ENCODE results near the gene ITPR3. TPM values are rescaled to one million over a fixed set of nuclear protein-coding genes. Genes with fewer than 3 reads are reported as not detected.
A peak's percentile ranks its signal among the peaks of the same experiment; 100 is the strongest.

The ITPR3 gene
- total RNA-seq, 1 donor from 2014 or later, result 17.7 TPM

- peaks cover 15% of the 10 kb centered on the region for H3K4me1 ChIP-seq (ENCODE audit: insufficient read depth, low read length)
- H3K9ac ChIP-seq (ENCODE audit: low read length), result no peak overlapping the region
- H3K36me3 ChIP-seq (ENCODE audit: insufficient read depth, low read length), result no peaks in the 10 kb centered on the region
- no peak overlapping the region for H2AFZ ChIP-seq (ENCODE audit: low read depth, low read length)
- Mint-ChIP-seq H3K9me3 (ENCODE audit: unreplicated experiment) (no peaks in the 10 kb centered on the region), H3K4me3 (ENCODE audit: unreplicated experiment) (no peak overlapping the region), H3K27ac (ENCODE audit: unreplicated experiment) (no peak overlapping the region), H3K4me1 (ENCODE audit: low read depth, unreplicated experiment) (peaks cover 14% of the 10 kb centered on the region), H3K36me3 (ENCODE audit: low read depth, unreplicated experiment) (no peaks in the 10 kb centered on the region), H3K27me3 (ENCODE audit: low read depth, unreplicated experiment) (no peaks in the 10 kb centered on the region)
- no peak for DNase-seq (ENCODE audit: low read depth)
- H3K79me2 ChIP-seq (ENCODE audit: insufficient read depth, low read length), result no peaks in the 10 kb centered on the region
- H3K4me2 ChIP-seq (ENCODE audit: low read length), result no peak overlapping the region
- H3K9me3 ChIP-seq (ENCODE audit: insufficient read depth, low read depth, low read length), result no peaks in the 10 kb centered on the region
- FAIRE-seq, result no peak
- no peak overlapping the region for H3K4me3 ChIP-seq (ENCODE audit: insufficient read depth, low read depth, low read length)
- TF ChIP-seq EZH2 (IDR thresholded peaks at IDR 0.05; ENCODE audit: insufficient read depth, low read length) (no peak), CTCF (IDR thresholded peaks at IDR 0.05; ENCODE audit: insufficient read depth, low read depth, low read length) (no peak)
- H4K20me1 ChIP-seq (ENCODE audit: insufficient read depth, low read length), result no peaks in the 10 kb centered on the region
- no peaks in the 10 kb centered on the region for H3K27me3 ChIP-seq (ENCODE audit: insufficient read depth, low read length)
- H3K27ac ChIP-seq (ENCODE audit: low read depth, low read length), result no peak overlapping the region
Measured at GRCh38 chr6:33616913-33617312, 4.2 kb upstream of the ITPR3 start.

DNA sequence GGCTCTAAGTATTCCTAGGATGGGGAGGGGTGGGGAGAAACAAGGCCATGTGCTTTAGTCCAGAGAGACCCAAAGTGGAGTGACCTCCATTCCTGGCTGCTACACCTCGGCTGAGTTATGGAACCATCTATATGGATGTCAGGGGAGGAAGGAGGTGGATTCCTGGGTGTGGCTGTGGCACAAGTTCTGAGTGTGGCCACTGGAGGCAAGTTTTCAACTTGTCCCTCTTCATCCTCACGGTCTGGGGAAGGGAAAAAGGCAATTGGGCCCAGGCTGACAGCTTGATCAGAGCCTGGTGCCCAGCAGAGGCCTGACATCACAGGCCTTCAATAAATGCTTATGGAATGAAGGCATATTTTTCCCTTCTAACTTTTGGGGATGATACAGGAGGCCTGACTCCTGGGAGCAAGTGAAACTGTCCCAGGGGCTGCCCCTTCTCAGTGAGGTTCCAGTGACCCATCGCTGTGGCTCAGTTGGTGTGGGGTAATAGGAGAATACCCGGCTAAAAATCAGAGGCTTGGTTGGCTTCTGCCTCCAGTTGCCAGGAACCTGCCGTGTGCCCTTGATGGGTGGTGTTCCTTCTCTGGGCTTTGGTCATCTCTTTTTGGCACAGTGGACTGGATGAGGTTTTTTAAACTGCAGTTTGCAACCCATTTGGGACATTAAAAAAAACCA, 1.8 kb upstream of the ITPR3 start:
- Histone ChIP-seq H3K4me2 (ENCODE audit: low read length) (no peak overlapping the region), H3K79me2 (ENCODE audit: insufficient read depth, low read length) (no peaks in the 10 kb centered on the region), H4K20me1 (ENCODE audit: insufficient read depth, low read length) (no peaks in the 10 kb centered on the region), H3K4me1 (ENCODE audit: insufficient read depth, low read length) (peaks cover 3% of the 10 kb centered on the region), H2AFZ (ENCODE audit: low read depth, low read length) (no peak overlapping the region), H3K9ac (ENCODE audit: low read length) (no peak overlapping the region), H3K27ac (ENCODE audit: low read depth, low read length) (no peak overlapping the region), H3K36me3 (ENCODE audit: insufficient read depth, low read length) (no peaks in the 10 kb centered on the region), H3K4me3 (ENCODE audit: insufficient read depth, low read depth, low read length) (no peak overlapping the region), H3K27me3 (ENCODE audit: insufficient read depth, low read length) (no peaks in the 10 kb centered on the region), H3K9me3 (ENCODE audit: insufficient read depth, low read depth, low read length) (no peaks in the 10 kb centered on the region)
- Mint-ChIP-seq H3K36me3 (ENCODE audit: low read depth, unreplicated experiment) (peaks cover 6% of the 10 kb centered on the region), H3K4me3 (ENCODE audit: unreplicated experiment) (peak overlapping the region; percentile 88), H3K27me3 (ENCODE audit: low read depth, unreplicated experiment) (peaks cover 5% of the 10 kb centered on the region), H3K9me3 (ENCODE audit: unreplicated experiment) (peaks cover 3% of the 10 kb centered on the region), H3K4me1 (ENCODE audit: low read depth, unreplicated experiment) (peaks cover 6% of the 10 kb centered on the region), H3K27ac (ENCODE audit: unreplicated experiment) (no peak overlapping the region)
- no peak for DNase-seq (ENCODE audit: low read depth)
- no peak for FAIRE-seq
- TF ChIP-seq CTCF (IDR thresholded peaks at IDR 0.05; ENCODE audit: insufficient read depth, low read depth, low read length) (peak; percentile 11), EZH2 (IDR thresholded peaks at IDR 0.05; ENCODE audit: insufficient read depth, low read length) (no peak)

GRCh38 chr6:33620158-33620855, 815 bp upstream of the ITPR3 start:
- peaks cover 3% of the 10 kb centered on the region for H3K4me1 ChIP-seq (ENCODE audit: insufficient read depth, low read length)
- peak overlapping the region; percentile 68 for H3K4me3 ChIP-seq (ENCODE audit: insufficient read depth, low read depth, low read length)
- peaks cover 5% of the 10 kb centered on the region for H3K27me3 Mint-ChIP-seq (ENCODE audit: low read depth, unreplicated experiment)
- no peaks in the 10 kb centered on the region for H3K79me2 ChIP-seq (ENCODE audit: insufficient read depth, low read length)
- H3K27ac Mint-ChIP-seq (ENCODE audit: unreplicated experiment), result peak overlapping the region; percentile 91
- H3K4me3 Mint-ChIP-seq (ENCODE audit: unreplicated experiment), result peak overlapping the region; percentile 88
- FAIRE-seq (no peak), DNase-seq (ENCODE audit: low read depth) (no peak)
- H3K27ac ChIP-seq (ENCODE audit: low read depth, low read length), result no peak overlapping the region
- TF ChIP-seq CTCF (IDR thresholded peaks at IDR 0.05; ENCODE audit: insufficient read depth, low read depth, low read length) (no peak), EZH2 (IDR thresholded peaks at IDR 0.05; ENCODE audit: insufficient read depth, low read length) (no peak)
- no peaks in the 10 kb centered on the region for H4K20me1 ChIP-seq (ENCODE audit: insufficient read depth, low read length)
- H3K9ac ChIP-seq (ENCODE audit: low read length), result peak overlapping the region; percentile 65
- no peaks in the 10 kb centered on the region for H3K36me3 ChIP-seq (ENCODE audit: insufficient read depth, low read length)
- H3K9me3 ChIP-seq (ENCODE audit: insufficient read depth, low read depth, low read length), result no peaks in the 10 kb centered on the region
- peaks cover 6% of the 10 kb centered on the region for H3K4me1 Mint-ChIP-seq (ENCODE audit: low read depth, unreplicated experiment)
- no peaks in the 10 kb centered on the region for H3K27me3 ChIP-seq (ENCODE audit: insufficient read depth, low read length)
- H2AFZ ChIP-seq (ENCODE audit: low read depth, low read length), result peak overlapping the region; percentile 72
- H3K4me2 ChIP-seq (ENCODE audit: low read length), result peak overlapping the region; percentile 92
- peaks cover 10% of the 10 kb centered on the region for H3K36me3 Mint-ChIP-seq (ENCODE audit: low read depth, unreplicated experiment)
- H3K9me3 Mint-ChIP-seq (ENCODE audit: unreplicated experiment), result peaks cover 3% of the 10 kb centered on the region
